ENCODE results near the gene TMEM269.

TMEM269 gene

DNA sequence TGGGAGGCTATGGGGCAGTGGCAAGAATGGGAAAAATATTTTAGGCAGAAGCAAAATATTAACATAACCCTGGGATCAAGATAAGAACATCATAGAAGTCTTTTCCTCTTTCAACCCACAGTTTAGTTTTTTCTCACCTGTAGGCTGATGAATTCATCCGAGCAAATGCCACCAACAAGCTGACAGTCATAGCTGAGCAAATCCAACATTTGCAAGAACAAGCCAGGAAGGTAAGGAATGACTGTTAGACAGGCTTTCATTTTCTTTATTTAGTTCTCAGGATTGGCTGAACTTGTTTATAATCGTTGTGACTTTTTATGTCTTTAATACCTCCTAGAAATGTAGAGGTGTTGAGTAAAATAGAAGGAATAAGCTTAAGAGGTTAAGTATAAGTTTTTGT is 11.4 kb upstream of the TMEM269 start:
- Histone ChIP-seq H3K36me3 (ENCODE audit: control insufficient read depth in 4 of 4, insufficient read depth in 4 of 4, low read length in 3 of 4) (peaks cover 22 to 53% (median 33%) of the 10 kb centered on the region in 4 experiments), H3K9me3 (ENCODE audit: control extremely low read depth in 1 of 5, control insufficient read depth in 4 of 5, insufficient read depth in 2 of 5, low read depth in 1 of 5, low read length in 4 of 5) (peaks cover 0 to 1% (median 0%) of the 10 kb centered on the region in 5 experiments), H3K27me3 (replicated peaks in 2 of 5; ENCODE audit: control insufficient read depth in 4 of 5, insufficient read depth in 5 of 5, low read length in 4 of 5) (no peaks in the 10 kb centered on the region), H3K4me3 (ENCODE audit: control insufficient read depth in 1 of 7, extremely low read depth in 1 of 7, insufficient read depth in 4 of 7, low read depth in 2 of 7, low read length in 6 of 7) (no peak overlapping the region), H3K27ac (ENCODE audit: insufficient read depth in 1 of 2, low read depth in 1 of 2, low read length in 2 of 2, poor library complexity in 1 of 2, severe bottlenecking in 2 of 2) (no peak overlapping the region), H3K4me1 (ENCODE audit: control extremely low read depth in 1 of 4, control insufficient read depth in 4 of 4, insufficient read depth in 4 of 4, low read length in 3 of 4) (peaks cover 0 to 4% (median 1%) of the 10 kb centered on the region in 4 experiments)
- ChIA-PET CTCF (interaction anchor here (0.5 to 1.6 kb wide), 3 partner anchors 73 to 300 kb away, joined by 3 to 5 read pairs (median 3); partner anchors contain the start of gene ZNF691), POLR2A (no interaction called here)
- no peak for DNase-seq
- WGBS (ENCODE audit: insufficient coverage), result 83% methylated on average over 2 of the region's 2 CpGs

GRCh38 chr1:42774928-42775526 is 9.8 kb upstream of the TMEM269 start:
- H3K27me3 ChIP-seq (replicated peaks in 2 of 5; ENCODE audit: control insufficient read depth in 4 of 5, insufficient read depth in 5 of 5, low read length in 4 of 5), result no peaks in the 10 kb centered on the region
- H3K36me3 ChIP-seq (ENCODE audit: control insufficient read depth in 4 of 4, insufficient read depth in 4 of 4, low read length in 3 of 4), result peaks cover 20 to 59% (median 36%) of the 10 kb centered on the region in 4 experiments
- no peaks in the 10 kb centered on the region for H3K4me1 ChIP-seq (ENCODE audit: control extremely low read depth in 1 of 4, control insufficient read depth in 4 of 4, insufficient read depth in 4 of 4, low read length in 3 of 4)
- ChIA-PET CTCF (interaction anchor here (1.4 to 8.8 kb wide), 3 partner anchors 9 to 299 kb away, joined by 4 to 106 read pairs (median 5); no protein-coding TSS in a partner anchor), POLR2A (no interaction called here)
- WGBS (ENCODE audit: insufficient coverage), result 96% methylated on average over 5 of the region's 5 CpGs
- DNase-seq, result no peak
- peaks cover 0 to 1% (median 0%) of the 10 kb centered on the region in 5 experiments for H3K9me3 ChIP-seq (ENCODE audit: control extremely low read depth in 1 of 5, control insufficient read depth in 4 of 5, insufficient read depth in 2 of 5, low read depth in 1 of 5, low read length in 4 of 5)
- H3K27ac ChIP-seq (ENCODE audit: insufficient read depth in 1 of 2, low read depth in 1 of 2, low read length in 2 of 2, poor library complexity in 1 of 2, severe bottlenecking in 2 of 2), result no peak overlapping the region
- H3K4me3 ChIP-seq (ENCODE audit: control insufficient read depth in 1 of 7, extremely low read depth in 1 of 7, insufficient read depth in 4 of 7, low read depth in 2 of 7, low read length in 6 of 7), result no peak overlapping the region

- ChIA-PET CTCF (interaction anchor here (1.2 to 8.8 kb wide), 4 partner anchors 9 to 298 kb away, joined by 3 to 106 read pairs (median 26); partner anchors contain the start of genes C1orf50 and P3H1), POLR2A (no interaction called here)
- Histone ChIP-seq H3K9me3 (ENCODE audit: control extremely low read depth in 1 of 5, control insufficient read depth in 4 of 5, insufficient read depth in 2 of 5, low read depth in 1 of 5, low read length in 4 of 5) (peaks cover 0 to 1% (median 0%) of the 10 kb centered on the region in 5 experiments), H3K27ac (ENCODE audit: insufficient read depth in 1 of 2, low read depth in 1 of 2, low read length in 2 of 2, poor library complexity in 1 of 2, severe bottlenecking in 2 of 2) (no peak overlapping the region), H3K27me3 (replicated peaks in 2 of 5; ENCODE audit: control insufficient read depth in 4 of 5, insufficient read depth in 5 of 5, low read length in 4 of 5) (no peaks in the 10 kb centered on the region), H3K4me3 (ENCODE audit: control insufficient read depth in 1 of 7, extremely low read depth in 1 of 7, insufficient read depth in 4 of 7, low read depth in 2 of 7, low read length in 6 of 7) (no peak overlapping the region), H3K4me1 (ENCODE audit: control extremely low read depth in 1 of 4, control insufficient read depth in 4 of 4, insufficient read depth in 4 of 4, low read length in 3 of 4) (no peaks in the 10 kb centered on the region), H3K36me3 (ENCODE audit: control insufficient read depth in 4 of 4, insufficient read depth in 4 of 4, low read length in 3 of 4) (peaks cover 23 to 69% (median 43%) of the 10 kb centered on the region in 4 experiments)
- WGBS (ENCODE audit: insufficient coverage), result 95% methylated on average over 4 of the region's 6 CpGs
- DNase-seq, result no peak
Observed at GRCh38 chr1:42776502-42776901, 8.3 kb upstream of the TMEM269 start.

GRCh38 chr1:42777852-42778251 is 6.9 kb upstream of the TMEM269 start:
- POLR2A ChIA-PET, result no interaction called here
- peak in 2 of 3 donors; percentile 52 to 61 for DNase-seq
- H3K9me3 ChIP-seq (ENCODE audit: control extremely low read depth in 1 of 5, control insufficient read depth in 4 of 5, insufficient read depth in 2 of 5, low read depth in 1 of 5, low read length in 4 of 5), result peaks cover 0 to 1% (median 0%) of the 10 kb centered on the region in 5 experiments
- no peak overlapping the region for H3K27ac ChIP-seq (ENCODE audit: insufficient read depth in 1 of 2, low read depth in 1 of 2, low read length in 2 of 2, poor library complexity in 1 of 2, severe bottlenecking in 2 of 2)
- CTCF ChIA-PET, result interaction anchor here (0.7 to 8.8 kb wide), 23 partner anchors 9 to 637 kb away, joined by 3 to 106 read pairs (median 4); partner anchors contain the start of genes C1orf50 and P3H1
- H3K4me3 ChIP-seq (ENCODE audit: control insufficient read depth in 1 of 7, extremely low read depth in 1 of 7, insufficient read depth in 4 of 7, low read depth in 2 of 7, low read length in 6 of 7), result no peak overlapping the region
- H3K4me1 ChIP-seq (ENCODE audit: control extremely low read depth in 1 of 4, control insufficient read depth in 4 of 4, insufficient read depth in 4 of 4, low read length in 3 of 4), result no peaks in the 10 kb centered on the region
- no peaks in the 10 kb centered on the region for H3K27me3 ChIP-seq (replicated peaks in 2 of 5; ENCODE audit: control insufficient read depth in 4 of 5, insufficient read depth in 5 of 5, low read length in 4 of 5)
- peaks cover 25 to 69% (median 48%) of the 10 kb centered on the region in 4 experiments for H3K36me3 ChIP-seq (ENCODE audit: control insufficient read depth in 4 of 4, insufficient read depth in 4 of 4, low read length in 3 of 4)

DNA sequence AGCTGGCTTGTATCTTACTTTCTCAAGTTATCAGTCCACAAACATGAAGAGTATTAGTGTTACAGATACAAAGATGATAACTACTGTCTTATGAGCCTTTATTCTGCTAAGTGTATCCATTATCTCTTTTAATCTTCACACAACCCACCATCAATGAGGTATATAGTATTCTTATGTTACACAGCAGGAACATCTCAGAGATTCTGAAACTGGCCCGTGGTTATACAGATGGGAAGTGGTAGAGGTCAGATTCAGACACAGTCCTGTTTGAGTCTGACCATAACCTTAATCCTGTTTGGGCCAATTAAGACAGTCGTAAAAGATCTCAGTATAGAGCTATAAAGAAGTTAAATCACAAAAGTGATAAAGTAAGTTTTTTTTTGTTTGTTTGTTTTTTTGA is 5.1 kb upstream of the TMEM269 start:
- CTCF ChIA-PET, result interaction anchor here (1.2 to 8.8 kb wide), 5 partner anchors 8 to 295 kb away, joined by 3 to 106 read pairs (median 5); no protein-coding TSS in a partner anchor
- 100% methylated on average over 2 of the region's 2 CpGs for WGBS (ENCODE audit: insufficient coverage)
- Histone ChIP-seq H3K36me3 (ENCODE audit: control insufficient read depth in 4 of 4, insufficient read depth in 4 of 4, low read length in 3 of 4) (peaks cover 25 to 62% (median 40%) of the 10 kb centered on the region in 4 experiments), H3K27me3 (replicated peaks in 2 of 5; ENCODE audit: control insufficient read depth in 4 of 5, insufficient read depth in 5 of 5, low read length in 4 of 5) (no peaks in the 10 kb centered on the region), H3K4me3 (ENCODE audit: control insufficient read depth in 1 of 7, extremely low read depth in 1 of 7, insufficient read depth in 4 of 7, low read depth in 2 of 7, low read length in 6 of 7) (no peak overlapping the region), H3K4me1 (ENCODE audit: control extremely low read depth in 1 of 4, control insufficient read depth in 4 of 4, insufficient read depth in 4 of 4, low read length in 3 of 4) (peaks cover 0 to 4% (median 1%) of the 10 kb centered on the region in 4 experiments), H3K27ac (ENCODE audit: insufficient read depth in 1 of 2, low read depth in 1 of 2, low read length in 2 of 2, poor library complexity in 1 of 2, severe bottlenecking in 2 of 2) (no peak overlapping the region), H3K9me3 (ENCODE audit: control extremely low read depth in 1 of 5, control insufficient read depth in 4 of 5, insufficient read depth in 2 of 5, low read depth in 1 of 5, low read length in 4 of 5) (peaks cover 0 to 1% (median 0%) of the 10 kb centered on the region in 5 experiments)
- POLR2A ChIA-PET, result no interaction called here
- no peak for DNase-seq

- WGBS (ENCODE audit: insufficient coverage), result no CpG with 5 or more reads among the region's 1 CpG
- POLR2A ChIA-PET, result no interaction called here
- Histone ChIP-seq H3K4me1 (ENCODE audit: control extremely low read depth in 1 of 4, control insufficient read depth in 4 of 4, insufficient read depth in 4 of 4, low read length in 3 of 4) (peaks cover 0 to 8% (median 6%) of the 10 kb centered on the region in 4 experiments), H3K36me3 (ENCODE audit: control insufficient read depth in 4 of 4, insufficient read depth in 4 of 4, low read length in 3 of 4) (peaks cover 22 to 57% (median 38%) of the 10 kb centered on the region in 4 experiments), H3K27me3 (replicated peaks in 2 of 5; ENCODE audit: control insufficient read depth in 4 of 5, insufficient read depth in 5 of 5, low read length in 4 of 5) (no peaks in the 10 kb centered on the region), H3K9me3 (ENCODE audit: control extremely low read depth in 1 of 5, control insufficient read depth in 4 of 5, insufficient read depth in 2 of 5, low read depth in 1 of 5, low read length in 4 of 5) (peaks cover 0 to 1% (median 0%) of the 10 kb centered on the region in 5 experiments), H3K4me3 (ENCODE audit: control insufficient read depth in 1 of 7, extremely low read depth in 1 of 7, insufficient read depth in 4 of 7, low read depth in 2 of 7, low read length in 6 of 7) (no peak overlapping the region), H3K27ac (ENCODE audit: insufficient read depth in 1 of 2, low read depth in 1 of 2, low read length in 2 of 2, poor library complexity in 1 of 2, severe bottlenecking in 2 of 2) (no peak overlapping the region)
- CTCF ChIA-PET, result interaction anchor here (1.2 to 8.8 kb wide), 4 partner anchors 8 to 294 kb away, joined by 3 to 106 read pairs (median 14); no protein-coding TSS in a partner anchor
- no peak for DNase-seq
Observed at GRCh38 chr1:42780176-42780575, 4.6 kb upstream of the TMEM269 start.

GRCh38 chr1:42783092-42783491 is 1.7 kb upstream of the TMEM269 start:
- Histone ChIP-seq H3K4me3 (ENCODE audit: control insufficient read depth in 1 of 7, extremely low read depth in 1 of 7, insufficient read depth in 4 of 7, low read depth in 2 of 7, low read length in 6 of 7) (no peak overlapping the region), H3K9me3 (ENCODE audit: control extremely low read depth in 1 of 5, control insufficient read depth in 4 of 5, insufficient read depth in 2 of 5, low read depth in 1 of 5, low read length in 4 of 5) (no peaks in the 10 kb centered on the region), H3K36me3 (ENCODE audit: control insufficient read depth in 4 of 4, insufficient read depth in 4 of 4, low read length in 3 of 4) (peaks cover 5 to 29% (median 15%) of the 10 kb centered on the region in 4 experiments), H3K4me1 (ENCODE audit: control extremely low read depth in 1 of 4, control insufficient read depth in 4 of 4, insufficient read depth in 4 of 4, low read length in 3 of 4) (peaks cover 0 to 14% (median 12%) of the 10 kb centered on the region in 4 experiments), H3K27me3 (replicated peaks in 2 of 5; ENCODE audit: control insufficient read depth in 4 of 5, insufficient read depth in 5 of 5, low read length in 4 of 5) (no peaks in the 10 kb centered on the region), H3K27ac (ENCODE audit: insufficient read depth in 1 of 2, low read depth in 1 of 2, low read length in 2 of 2, poor library complexity in 1 of 2, severe bottlenecking in 2 of 2) (no peak overlapping the region)
- DNase-seq, result no peak
- WGBS (ENCODE audit: insufficient coverage), result no CpG with 5 or more reads among the region's 2 CpGs
- ChIA-PET POLR2A (no interaction called here), CTCF (interaction anchor here (1.0 to 8.8 kb wide), 6 partner anchors 10 to 291 kb away, joined by 3 to 106 read pairs (median 4); no protein-coding TSS in a partner anchor)

All from common myeloid progenitor, CD34-positive (primary cell).